Ascending aorta (tissue), 2 donors: ENCODE results near the gene PHACTR3. TPM values are rescaled to one million over a fixed set of nuclear protein-coding genes. Genes with fewer than 3 reads are reported as not detected.
A peak's percentile ranks its signal among the peaks of the same experiment; 100 is the strongest.

Source experiments
- DNase-seq, 2 donors: peaks; one replicate each; pipeline ENCODE4 v3.0.0-alpha.2; 2019; ENCODE audit warnings: low spot score in 2 of 2
- H3K27ac ChIP-seq, 2 donors: fragments of 200-600 bp; sonication (generic); one replicate each; pipeline ENCODE4 v1.5.1; 2016 to 2017; ENCODE audit warnings: mild to moderate bottlenecking in 1 of 2
- H3K27me3 ChIP-seq: fragments of 200-600 bp; sonication (generic); one replicate; pipeline ENCODE4 v1.5.1; 2017
- H3K36me3 ChIP-seq, 2 donors: fragments of 200-600 bp; sonication (generic); one replicate each; pipeline ENCODE4 v1.5.1; 2016
- H3K4me1 ChIP-seq, 2 donors: fragments of 200-600 bp; sonication (generic); one replicate each; pipeline ENCODE4 v1.5.1; 2016 to 2017; ENCODE audit warnings: mild to moderate bottlenecking in 1 of 2
- H3K4me3 ChIP-seq, 2 donors: fragments of 200-600 bp; sonication (generic); one replicate each; pipeline ENCODE4 v1.5.1; 2016 to 2017; ENCODE audit warnings: mild to moderate bottlenecking in 1 of 2
- H3K9me3 ChIP-seq, 2 donors: fragments of 200-600 bp; sonication (generic); one replicate each; pipeline ENCODE4 v1.5.1; 2016
- intact Hi-C: fragments of 100-400 bp; cut with DNase I; formaldehyde crosslinking; loops from one replicate; pipeline ENCODE4 v1.15.1; 2023
- total RNA-seq: library from RNA; depleted of rRNA; stranded (reverse); fragments of >200 nt; gene quantifications from one replicate; pipeline ENCODE4 v1.1.0, GENCODE V29; 2016
- TF ChIP-seq, protein P1 (sequence below), 3 experiments: fragments of 200-600 bp in 2 of 3; fragments of 450-650 bp in 1 of 3; sonication (generic) in 2 of 3; IDR thresholded peaks; one replicate each; pipeline ENCODE4 v1.5.1; 2016 to 2019; ENCODE audit warnings: antibody characterized with exemption in 3 of 3, mild to moderate bottlenecking in 1 of 3, moderate library complexity in 1 of 3

Gene PHACTR3
- total RNA-seq, 1 donor from 2014 or later, result not detected

DNA sequence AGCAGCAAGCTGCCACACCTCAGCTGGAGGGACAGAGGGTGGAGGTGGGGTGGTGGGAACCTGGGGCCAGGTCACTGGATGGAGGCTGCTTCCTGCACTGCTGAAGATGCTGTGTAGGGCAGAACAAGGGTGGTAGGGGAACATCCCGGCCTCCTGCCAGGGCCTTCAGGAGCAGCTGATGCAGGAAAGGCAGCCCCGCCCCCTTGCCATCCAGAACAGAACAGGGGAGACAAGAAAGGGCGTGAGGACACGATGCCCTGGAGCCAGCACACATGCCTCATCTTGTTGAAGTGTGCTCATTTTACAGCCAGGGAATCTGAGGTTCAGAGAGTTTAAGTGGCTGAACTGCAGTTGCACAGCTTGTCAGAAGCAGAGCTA is 43.1 kb upstream of the PHACTR3 start:
- Histone ChIP-seq H3K4me1 (no peaks in the 10 kb centered on the region), H3K9me3 (no peaks in the 10 kb centered on the region), H3K36me3 (no peaks in the 10 kb centered on the region), H3K27me3 (no peaks in the 10 kb centered on the region), H3K27ac (no peak overlapping the region), H3K4me3 (no peak overlapping the region)
- intact Hi-C loops, result no loop called here
- peak in 1 of 2 donors; percentile 50 for DNase-seq
- TF ChIP-seq, protein P1, sequence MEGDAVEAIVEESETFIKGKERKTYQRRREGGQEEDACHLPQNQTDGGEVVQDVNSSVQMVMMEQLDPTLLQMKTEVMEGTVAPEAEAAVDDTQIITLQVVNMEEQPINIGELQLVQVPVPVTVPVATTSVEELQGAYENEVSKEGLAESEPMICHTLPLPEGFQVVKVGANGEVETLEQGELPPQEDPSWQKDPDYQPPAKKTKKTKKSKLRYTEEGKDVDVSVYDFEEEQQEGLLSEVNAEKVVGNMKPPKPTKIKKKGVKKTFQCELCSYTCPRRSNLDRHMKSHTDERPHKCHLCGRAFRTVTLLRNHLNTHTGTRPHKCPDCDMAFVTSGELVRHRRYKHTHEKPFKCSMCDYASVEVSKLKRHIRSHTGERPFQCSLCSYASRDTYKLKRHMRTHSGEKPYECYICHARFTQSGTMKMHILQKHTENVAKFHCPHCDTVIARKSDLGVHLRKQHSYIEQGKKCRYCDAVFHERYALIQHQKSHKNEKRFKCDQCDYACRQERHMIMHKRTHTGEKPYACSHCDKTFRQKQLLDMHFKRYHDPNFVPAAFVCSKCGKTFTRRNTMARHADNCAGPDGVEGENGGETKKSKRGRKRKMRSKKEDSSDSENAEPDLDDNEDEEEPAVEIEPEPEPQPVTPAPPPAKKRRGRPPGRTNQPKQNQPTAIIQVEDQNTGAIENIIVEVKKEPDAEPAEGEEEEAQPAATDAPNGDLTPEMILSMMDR (IDR thresholded peaks at IDR 0.05), result no peak

DNA sequence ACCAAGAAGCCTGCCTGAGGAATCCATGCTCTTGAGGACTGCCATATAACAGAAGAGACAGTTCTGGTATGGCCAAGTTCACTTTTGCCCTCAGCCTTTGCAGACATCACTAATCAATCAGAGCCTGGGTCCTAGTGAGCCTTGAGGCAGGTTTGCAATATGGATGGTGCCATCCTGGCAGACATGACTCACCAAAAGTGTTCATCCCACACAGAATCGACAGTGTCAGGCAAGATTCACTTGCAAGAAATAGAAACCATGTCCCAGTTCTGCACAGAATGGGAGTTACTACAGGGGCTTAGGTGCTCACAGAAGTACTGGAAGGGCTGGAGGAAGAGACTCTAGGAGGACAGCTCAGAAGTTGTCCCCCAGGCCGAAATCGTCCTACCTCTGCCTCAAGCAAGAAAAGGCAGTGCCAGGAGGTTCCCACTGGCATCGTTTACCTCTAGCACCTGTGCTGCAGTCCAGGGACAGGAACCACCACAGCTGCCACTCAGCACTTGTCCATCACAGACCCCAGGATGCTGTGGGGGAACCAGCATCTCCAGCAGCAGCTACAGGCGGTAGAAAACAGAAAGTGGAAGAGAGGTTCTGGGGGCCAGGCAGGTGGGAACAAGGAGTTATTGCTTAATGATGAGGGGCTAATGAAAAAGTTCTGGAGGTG is 42.6 kb upstream of the PHACTR3 start:
- no peak overlapping the region for H3K4me3 ChIP-seq
- no peak overlapping the region for H3K27ac ChIP-seq
- TF ChIP-seq, protein P1 (IDR thresholded peaks at IDR 0.05), result no peak
- H3K4me1 ChIP-seq, result no peaks in the 10 kb centered on the region
- H3K27me3 ChIP-seq, result no peaks in the 10 kb centered on the region
- peak in 1 of 2 donors; percentile 15 for DNase-seq
- H3K9me3 ChIP-seq, result no peaks in the 10 kb centered on the region
- no peaks in the 10 kb centered on the region for H3K36me3 ChIP-seq
- intact Hi-C loops, result no loop called here

DNA sequence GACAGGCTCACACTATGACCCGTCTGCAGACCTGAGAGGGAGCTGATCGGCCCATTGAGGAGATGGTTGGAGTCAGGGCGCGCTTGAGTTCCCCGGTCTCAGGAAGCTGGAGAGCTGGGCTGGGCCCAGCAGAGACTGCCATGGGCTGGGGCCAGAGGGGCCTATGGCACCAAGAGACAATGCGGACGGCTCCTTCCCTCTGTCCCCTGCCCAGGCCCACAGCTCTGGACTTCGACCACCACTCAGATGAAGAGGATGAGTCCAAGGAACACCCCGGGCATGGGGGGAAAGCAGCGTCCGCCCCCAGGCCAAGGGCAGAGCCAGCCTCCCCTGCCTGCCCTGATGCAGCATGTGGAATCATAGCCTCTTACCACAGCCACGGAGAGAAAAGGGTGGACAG is 40.2 kb upstream of the PHACTR3 start:
- Histone ChIP-seq H3K27ac (no peak overlapping the region), H3K4me3 (no peak overlapping the region), H3K27me3 (no peaks in the 10 kb centered on the region), H3K9me3 (no peaks in the 10 kb centered on the region), H3K36me3 (no peaks in the 10 kb centered on the region), H3K4me1 (no peaks in the 10 kb centered on the region)
- intact Hi-C loops, result no loop called here
- TF ChIP-seq, protein P1 (IDR thresholded peaks at IDR 0.05), result no peak
- peak in 1 of 2 donors; percentile 54 for DNase-seq

DNA sequence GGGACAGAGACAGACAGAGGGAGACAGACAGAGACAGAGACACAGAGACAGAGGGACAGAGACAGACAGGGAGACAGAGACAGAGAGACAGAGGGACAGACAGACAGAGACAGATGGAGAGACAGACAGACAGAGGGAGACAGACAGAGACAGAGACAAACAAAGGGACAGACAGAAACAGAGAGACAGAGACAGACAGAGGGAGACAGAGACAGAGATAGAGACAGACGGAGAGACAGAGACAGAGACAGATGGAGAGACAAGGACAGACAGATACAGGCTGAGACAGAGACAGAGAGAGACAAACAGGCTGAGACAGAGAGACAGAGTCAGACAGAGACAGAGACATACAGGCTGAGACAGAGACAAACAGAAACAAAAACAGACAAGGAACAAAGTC is 39.4 kb upstream of the PHACTR3 start:
- Histone ChIP-seq H3K27me3 (no peaks in the 10 kb centered on the region), H3K4me3 (no peak overlapping the region), H3K36me3 (no peaks in the 10 kb centered on the region), H3K4me1 (no peaks in the 10 kb centered on the region), H3K27ac (no peak overlapping the region), H3K9me3 (no peaks in the 10 kb centered on the region)
- DNase-seq, result no peak
- TF ChIP-seq, protein P1 (IDR thresholded peaks at IDR 0.05), result no peak
- intact Hi-C loops, result no loop called here

DNA sequence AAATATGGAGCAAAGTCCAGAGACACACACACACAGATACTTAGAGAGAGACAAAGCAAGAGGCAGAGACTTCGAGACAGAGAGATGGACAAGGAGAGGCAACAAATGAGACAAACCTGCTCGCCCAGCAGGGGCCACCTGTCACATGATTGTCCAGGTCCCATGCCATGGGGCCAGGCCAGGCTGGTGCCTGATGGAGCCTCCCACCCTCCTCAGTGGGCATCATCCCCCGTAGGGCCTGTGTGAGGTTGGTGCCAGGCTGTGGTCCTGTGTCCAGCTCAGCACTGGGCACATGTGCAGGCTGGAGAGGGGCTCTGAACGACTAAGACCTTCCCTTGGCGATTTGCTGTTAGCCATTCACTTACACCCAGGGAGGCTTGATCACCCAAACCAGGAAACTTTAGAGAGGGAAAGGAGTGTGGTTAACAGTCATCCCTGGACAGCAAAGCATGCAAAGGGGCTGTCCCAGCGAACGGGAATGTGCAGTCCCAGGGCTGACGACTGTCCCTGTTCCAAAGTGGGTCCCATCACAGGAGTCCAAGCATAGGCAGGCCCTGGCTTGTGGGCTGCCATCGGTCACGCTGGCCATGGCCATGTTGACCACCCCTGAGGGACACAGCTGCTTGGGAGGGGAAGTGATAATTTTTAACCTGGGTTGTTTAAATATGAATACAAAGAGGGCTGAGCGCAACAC is 38.4 kb upstream of the PHACTR3 start:
- Histone ChIP-seq H3K27ac (no peak overlapping the region), H3K4me1 (no peaks in the 10 kb centered on the region), H3K4me3 (no peak overlapping the region), H3K36me3 (no peaks in the 10 kb centered on the region), H3K9me3 (no peaks in the 10 kb centered on the region), H3K27me3 (no peaks in the 10 kb centered on the region)
- intact Hi-C loops, result no loop called here
- TF ChIP-seq, protein P1 (IDR thresholded peaks at IDR 0.05), result no peak
- peak in 1 of 2 donors; percentile 18 for DNase-seq
